NCI-H2171 (cell line): ENCODE data around the gene KLHL9.
"Not testable (repeated sequence)": the region's sequence is repeated elsewhere in the genome, so short reads cannot be mapped to it uniquely, and the experiment has no call there.

ENCODE experiments used
- DNase-seq: peaks from one replicate; lab custom pipeline; 2025; lab: John Stamatoyannopoulos, UW

KLHL9 gene, protein sequence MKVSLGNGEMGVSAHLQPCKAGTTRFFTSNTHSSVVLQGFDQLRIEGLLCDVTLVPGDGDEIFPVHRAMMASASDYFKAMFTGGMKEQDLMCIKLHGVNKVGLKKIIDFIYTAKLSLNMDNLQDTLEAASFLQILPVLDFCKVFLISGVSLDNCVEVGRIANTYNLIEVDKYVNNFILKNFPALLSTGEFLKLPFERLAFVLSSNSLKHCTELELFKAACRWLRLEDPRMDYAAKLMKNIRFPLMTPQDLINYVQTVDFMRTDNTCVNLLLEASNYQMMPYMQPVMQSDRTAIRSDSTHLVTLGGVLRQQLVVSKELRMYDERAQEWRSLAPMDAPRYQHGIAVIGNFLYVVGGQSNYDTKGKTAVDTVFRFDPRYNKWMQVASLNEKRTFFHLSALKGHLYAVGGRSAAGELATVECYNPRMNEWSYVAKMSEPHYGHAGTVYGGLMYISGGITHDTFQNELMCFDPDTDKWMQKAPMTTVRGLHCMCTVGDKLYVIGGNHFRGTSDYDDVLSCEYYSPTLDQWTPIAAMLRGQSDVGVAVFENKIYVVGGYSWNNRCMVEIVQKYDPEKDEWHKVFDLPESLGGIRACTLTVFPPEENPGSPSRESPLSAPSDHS

DNA sequence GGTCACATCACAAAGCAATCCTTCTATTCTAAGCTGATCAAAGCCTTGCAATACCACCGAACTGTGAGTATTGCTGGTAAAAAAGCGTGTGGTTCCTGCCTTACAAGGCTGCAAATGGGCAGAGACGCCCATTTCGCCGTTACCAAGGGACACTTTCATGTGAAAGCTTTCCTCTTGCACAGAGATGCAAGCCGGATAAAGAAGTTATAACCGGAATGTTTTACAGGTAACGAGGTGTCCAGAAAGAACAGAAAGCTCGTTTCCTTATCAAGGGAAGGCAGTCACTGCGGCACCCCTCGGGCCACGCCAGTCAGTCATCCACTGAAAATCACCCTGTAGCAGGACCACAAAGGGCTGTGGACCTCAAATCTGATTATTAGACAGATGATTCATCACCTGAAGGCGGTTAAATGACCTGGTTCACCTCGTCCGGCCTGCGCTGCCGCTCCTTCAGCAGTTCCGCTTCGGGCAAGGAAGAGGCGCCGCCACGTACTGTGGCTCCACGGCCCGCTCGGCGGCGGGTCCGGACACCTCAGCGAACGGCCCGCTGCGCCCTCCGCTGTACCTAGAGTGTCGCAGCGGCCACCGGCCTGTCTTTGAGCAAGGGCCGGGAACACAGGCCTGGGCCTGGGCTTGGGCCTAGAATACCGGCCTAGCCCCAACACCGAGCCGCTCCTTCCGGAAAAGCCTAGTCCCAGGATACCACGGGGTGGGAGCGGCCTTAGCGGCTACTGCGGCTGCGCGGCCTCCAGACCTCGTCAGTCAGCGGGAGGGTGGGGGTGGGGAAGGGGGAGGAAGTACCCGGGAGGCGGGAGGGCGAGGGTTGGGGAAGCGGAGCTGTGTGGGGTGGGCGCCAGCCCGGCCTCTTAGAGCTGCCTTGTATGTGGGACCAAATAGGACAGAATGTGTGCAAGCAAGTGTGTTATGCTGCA, at the start of gene KLHL9:
KLHL9 (minus strand) TSS at position 704 of the 932 bp plus-strand sequence; CDS start at position 159, 545 bp downstream.
- DNase-seq = peak; percentile 58

DNA sequence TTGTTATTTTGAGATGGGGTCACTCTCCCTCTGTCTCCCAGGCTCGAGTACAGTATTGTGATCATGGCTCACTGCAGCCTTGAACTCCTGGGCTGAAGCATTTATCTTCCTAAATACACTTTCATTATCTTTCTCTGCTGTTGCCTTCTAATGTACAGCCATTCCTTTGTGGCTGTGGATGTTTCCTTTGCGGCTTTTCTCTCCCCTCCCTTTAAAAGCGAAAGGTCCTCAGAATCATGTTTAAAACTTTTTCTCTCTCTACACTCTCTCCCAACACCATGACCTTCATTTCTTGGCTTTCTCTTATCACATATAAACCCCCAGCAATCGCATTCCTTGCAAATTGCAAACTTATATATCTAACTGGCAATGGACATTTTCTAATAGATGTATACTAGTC, 48.4 kb upstream of the KLHL9 start:
- no peak for DNase-seq

DNA sequence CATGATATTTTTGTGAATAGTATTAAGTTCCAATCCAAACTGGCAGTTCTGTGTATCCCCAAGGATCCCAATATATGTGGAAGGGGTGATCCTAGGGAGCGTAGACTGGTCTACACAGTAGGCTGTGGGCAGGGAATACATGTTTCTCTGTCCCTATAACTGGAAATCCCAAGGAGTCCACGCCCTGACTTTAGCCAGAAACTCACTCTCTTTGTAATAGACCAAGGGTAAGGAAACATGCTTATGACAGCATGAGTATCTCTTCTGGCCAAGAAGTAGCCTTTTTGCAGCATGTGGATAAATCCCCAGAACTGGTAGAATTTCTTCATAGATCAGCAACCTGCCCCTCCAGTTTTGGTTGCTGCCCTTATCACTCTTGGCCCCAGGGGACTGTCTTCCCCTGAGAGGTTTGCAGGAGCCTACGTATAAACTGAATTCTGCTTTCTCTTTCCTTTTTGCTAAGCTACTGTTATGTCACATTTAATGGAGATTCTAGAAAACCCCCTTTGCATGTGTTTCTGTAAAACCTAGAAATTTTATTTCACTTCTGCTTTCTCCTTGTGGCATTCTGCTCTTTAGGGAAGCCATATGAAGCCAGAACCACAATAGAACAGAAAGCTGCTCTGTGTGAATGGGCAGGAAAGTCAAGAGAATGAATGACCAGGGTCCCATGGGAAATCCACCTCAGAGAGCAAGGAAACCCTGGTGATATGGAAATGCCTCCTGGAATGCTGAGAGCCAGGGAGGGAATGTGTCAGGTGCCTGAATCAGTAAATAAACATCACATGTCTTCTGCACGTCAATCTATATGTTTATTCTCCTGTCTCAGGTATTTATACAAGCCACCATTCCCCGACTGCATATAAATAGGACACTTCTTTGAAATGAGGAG, 46.5 kb upstream of the KLHL9 start:
- no peak for DNase-seq

DNA sequence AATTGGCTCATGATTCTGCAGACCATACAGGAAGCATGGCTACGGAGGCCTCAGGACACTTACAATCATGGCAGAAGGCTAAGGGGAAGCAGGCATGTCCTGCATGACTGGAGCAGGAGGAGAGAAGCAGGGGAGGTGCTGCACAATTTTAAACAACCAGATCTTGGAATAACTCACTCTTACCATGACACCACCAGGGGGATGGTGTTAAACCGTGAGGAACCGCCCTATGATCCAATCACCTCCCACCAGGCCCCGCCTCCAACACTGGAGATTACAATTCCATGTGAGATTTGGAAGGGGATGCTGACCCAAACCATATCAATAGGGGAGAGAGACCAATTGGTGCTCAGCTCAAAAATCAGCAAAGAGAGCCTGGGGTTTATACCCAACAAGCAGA, 36.3 kb upstream of the KLHL9 start:
- DNase-seq = not testable (repeated sequence)

DNA sequence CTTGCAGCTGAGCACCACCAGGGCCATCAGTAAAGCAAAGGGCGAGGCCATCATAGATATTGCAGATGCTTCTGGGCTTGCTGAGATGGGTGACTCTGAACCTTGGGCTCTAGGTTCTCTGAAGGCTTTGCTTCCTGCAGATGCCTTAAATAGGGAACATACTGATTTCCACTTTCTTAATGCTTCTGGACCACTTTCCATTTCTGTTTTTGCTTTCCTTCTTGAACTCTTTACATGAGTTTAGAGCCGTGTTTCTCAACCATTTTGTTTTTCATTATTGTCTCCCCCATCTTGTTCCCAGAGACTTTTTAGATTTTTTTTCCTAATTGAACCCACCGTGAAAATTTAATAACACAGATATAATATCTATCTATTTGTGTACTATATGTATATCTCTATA, 32.8 kb upstream of the KLHL9 start, which contains the start of gene IFNA13:
IFNA13 (minus strand) TSS at position 101 of the 400 bp plus-strand sequence; CDS start at position 54, 47 bp downstream.
- no peak for DNase-seq

DNA sequence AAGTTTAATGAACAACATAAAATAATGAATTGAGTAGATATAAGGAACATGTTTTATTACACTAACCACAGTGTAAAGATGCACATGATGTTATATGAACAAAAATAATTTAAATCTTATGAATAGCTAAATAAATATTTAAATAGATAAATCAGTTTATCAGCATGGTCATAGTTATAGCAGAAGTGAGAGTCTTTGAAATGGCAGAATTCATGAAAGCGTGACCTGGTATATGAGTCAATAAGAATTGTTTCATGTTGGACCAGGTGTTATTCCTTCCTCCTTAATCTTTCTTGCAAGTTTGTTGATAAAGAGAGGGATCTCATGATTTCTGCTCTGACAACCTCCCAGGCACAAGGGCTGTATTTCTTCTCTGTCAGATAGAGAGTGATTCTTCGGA, 32.0 kb upstream of the KLHL9 start:
- DNase-seq = not testable (repeated sequence)

DNA sequence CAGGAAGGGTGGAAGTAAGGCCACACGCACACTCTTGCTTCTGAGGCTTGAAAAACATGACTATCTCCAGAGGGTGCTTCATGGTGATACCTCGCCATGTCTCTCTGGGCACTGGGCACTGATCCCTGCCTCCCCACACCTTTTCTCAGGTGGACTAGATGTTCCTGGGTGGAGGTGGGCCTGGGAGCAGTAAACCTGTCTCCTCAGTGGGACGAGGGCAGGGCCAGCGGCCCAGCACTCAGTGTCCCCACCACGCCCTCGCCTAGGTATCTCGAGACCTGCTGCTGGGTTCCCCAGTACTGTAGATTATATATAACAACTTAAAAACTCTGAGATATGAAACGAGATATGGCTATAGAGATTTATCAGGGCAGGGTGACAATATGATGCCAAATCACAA, 27.1 kb upstream of the KLHL9 start:
- no peak for DNase-seq

DNA sequence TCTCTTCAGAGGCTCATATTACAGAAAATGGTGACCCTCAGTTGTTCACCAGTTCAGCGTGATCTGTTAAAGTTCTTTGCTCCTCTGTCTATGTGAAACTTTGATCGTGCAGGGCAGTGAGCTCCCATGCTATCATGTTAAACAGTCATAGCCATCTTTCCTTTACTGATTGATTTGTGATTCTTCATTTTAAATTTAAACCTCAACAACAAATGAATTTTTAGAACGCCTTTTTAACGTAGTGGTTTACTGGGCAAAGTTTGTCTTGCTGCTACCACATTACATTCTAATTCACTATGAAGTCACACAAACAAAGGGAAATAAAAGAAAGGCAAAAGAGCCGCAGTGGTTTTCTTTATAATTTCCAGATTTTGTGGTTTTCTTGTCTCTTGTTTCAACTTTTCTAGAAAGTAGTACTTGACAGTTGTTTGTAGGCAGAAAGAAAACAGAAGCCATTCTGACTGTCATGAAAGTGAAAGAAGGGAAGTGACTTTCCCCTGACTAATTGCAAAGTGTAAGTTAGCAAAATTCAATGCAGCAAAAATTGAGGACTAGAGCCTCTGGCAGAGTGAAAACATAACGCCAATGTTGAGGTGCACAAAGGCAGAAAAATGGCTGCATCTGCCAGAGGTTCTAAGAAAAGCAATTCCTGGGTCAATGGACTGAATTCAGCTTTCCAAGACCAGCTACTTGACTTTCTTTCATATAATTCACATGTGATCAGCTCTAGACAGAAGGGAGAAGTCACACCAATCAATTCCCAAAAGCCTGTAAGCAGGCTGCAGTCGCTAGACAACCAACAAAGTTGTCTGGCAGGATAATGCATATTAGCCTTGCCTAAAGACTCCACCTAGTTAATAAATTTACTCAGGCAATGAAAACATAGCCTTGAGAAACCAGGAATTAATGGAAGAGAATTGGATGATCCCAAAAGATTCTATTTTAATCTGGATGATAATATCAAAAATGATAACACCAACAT, 22.6 kb upstream of the KLHL9 start:
- DNase-seq = no peak

DNA sequence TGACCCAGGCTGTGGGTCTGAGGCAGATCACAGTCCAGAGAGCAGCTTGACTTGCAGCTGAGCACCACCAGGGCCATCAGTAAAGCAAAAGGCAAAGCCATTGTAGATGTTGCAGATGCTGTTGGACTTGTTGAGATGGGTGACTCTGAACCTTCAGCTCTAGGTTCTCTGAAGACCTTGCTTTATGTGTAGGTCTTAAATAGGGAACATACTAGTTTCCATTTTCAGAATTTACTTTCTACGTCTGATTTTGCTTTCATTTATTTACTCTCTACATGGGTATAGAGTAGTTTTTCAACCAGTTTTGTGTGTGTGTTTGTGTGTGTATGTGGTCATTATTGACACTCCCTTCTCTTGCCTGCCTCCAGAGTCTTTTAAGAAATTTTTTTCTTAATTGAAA, 15.6 kb upstream of the KLHL9 start, which contains the start of gene IFNA6:
IFNA6 (minus strand) TSS at position 101 of the 400 bp plus-strand sequence; CDS start at position 101, 0 bp downstream.
- DNase-seq = no peak

DNA sequence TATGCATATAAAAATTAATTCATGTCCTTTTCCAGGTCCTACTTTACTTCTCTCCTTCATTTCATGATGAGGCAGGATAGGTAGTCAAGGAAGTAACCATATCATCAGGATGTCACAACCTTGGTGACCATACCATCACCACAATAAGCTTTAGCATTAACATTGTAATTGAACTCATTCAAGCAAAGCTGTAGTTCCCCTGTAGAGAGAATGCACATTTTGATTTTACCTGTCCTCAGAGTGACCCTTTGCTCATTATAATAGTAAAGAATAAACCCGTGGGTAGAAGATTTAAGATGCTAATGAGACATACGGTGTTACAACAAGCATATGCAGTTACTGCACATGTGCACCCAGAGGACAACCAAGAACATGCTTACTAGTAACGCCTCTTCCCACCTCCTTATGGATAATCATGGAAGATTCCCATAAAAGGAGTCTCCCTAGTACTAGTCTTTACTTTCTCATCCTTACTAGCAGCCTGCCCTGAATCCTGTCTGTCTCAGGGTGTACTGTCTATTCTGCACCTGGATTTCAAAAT, 13.3 kb upstream of the KLHL9 start:
- no peak for DNase-seq

DNA sequence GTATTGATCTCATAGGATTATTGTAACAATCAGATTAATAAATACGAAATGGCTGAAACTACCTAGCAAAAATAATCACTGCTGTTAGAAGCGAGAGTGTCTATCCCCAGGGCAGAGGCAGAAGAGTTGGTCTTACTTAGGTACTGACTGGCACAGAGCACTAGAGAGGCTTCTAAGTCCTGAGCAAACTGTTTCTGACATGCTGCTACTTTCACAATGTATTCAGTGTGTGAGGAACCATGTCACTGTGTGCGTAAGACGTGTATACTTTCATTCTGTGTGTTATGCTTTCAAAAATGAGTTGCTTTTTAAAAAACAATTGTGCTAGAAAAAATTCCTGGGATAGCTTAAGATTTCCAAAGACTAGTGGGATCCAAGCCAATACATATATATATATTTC, 5.5 kb upstream of the KLHL9 start:
- DNase-seq = no peak

DNA sequence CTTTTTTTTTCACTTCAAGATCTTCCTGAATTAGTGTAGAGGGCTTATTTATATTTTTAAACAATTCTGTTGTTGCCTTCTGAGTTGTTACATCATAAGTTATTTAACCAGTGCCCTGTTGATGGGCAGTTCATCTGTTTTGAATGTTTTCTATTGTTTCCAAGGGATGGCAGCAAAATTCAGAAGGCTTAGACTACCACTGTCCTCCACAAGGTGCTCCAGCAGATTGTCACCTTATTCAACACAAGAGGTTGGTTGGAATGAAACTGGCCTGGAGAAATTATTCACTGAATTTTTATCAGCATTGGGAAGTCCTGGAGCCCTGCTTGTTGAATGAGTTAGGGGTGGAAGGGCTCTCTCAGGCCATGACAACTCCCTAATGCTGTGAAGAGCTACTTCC, 1.3 kb upstream of the KLHL9 start:
- DNase-seq = no peak

DNA sequence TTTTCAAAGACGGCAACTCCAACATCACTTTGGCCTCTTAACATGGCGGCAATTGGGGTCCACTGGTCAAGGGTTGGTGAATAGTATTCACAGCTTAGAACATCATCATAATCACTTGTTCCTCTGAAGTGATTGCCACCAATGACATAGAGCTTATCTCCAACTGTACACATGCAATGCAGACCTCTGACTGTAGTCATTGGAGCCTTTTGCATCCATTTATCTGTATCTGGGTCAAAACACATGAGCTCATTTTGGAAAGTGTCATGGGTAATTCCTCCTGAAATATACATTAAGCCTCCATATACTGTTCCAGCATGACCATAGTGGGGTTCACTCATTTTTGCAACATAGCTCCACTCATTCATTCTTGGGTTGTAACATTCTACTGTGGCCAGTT, 2.0 kb downstream of the KLHL9 start:
- DNase-seq = no peak

DNA sequence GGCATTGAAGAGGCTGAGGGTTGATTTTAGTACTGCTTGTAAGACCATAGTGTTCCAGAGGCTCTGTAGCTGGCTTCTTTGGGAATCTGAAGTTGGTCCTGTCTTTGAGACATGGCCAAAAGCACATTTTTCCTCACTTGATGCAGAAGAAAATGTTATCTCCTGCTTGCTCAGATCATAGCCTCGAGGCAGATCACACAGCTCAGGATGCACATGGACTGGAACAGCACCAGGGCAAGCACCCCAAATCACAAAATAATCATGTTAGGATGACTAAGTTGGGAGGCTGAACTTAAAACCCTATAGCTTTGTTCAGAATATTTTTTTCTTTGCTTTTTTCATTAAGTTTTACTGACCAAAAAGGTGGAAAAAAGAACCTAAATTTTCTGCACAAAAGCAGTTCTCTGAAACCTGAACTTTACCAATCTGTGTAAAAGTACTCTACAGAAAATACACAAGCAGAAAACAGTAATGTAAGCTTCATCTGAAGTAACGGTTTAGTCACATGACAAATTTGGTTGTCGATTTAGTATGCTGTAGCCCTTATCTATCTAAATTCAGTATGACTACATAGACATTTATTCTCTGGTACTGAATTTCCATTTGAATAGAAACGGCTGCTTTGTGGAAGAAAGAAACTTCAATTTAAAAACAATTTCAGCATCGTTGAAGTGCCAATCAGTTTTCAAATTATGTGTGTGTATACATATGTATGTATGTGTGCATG, 3.4 kb downstream of the KLHL9 start:
- DNase-seq = no peak

DNA sequence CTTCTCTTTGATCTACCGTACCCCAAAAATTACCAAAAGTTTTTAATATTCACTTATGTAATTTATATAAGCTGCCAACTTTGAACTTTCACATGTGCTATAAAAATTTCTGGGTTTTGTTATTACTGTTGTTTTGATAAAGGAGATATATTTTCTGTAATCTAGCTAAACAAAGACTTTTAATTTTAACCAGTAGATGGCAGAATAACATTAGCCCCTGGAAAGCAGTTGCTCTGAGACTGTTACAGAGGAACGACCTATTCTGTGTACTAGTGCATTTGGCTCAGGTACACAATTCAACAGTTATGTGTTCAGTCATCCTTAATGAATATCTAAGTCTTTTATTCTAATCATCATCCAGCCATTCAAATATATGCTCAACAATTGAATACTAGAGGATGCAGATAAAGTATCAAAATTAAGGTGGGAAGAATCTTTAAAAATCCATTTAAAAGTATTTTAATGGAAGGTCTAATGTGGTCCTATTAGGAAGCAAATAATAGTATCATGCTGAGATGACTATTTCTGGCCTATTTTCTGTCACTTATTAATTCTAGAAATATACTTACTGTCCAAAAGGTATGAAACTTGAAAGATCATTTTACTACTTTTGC, 8.6 kb downstream of the KLHL9 start:
- no peak for DNase-seq

DNA sequence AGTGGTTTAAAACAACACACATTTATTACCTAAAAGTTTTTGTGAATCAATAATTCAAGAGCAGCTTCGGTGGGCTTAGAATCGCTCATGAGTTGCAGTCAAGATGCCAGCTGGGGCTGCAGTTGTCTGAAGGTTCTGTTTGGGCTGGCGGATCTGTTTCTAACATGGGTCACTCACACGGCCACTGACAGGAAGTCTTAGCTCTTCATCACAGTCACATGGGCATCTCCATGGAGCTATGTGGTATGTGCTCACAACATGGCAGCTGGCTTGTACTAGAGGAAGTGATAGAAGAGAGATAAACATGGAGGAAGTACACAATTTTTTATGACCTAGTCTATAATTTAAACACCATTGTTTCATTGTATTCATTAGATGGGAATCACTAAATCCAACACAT, 11.2 kb downstream of the KLHL9 start:
- DNase-seq = no peak

DNA sequence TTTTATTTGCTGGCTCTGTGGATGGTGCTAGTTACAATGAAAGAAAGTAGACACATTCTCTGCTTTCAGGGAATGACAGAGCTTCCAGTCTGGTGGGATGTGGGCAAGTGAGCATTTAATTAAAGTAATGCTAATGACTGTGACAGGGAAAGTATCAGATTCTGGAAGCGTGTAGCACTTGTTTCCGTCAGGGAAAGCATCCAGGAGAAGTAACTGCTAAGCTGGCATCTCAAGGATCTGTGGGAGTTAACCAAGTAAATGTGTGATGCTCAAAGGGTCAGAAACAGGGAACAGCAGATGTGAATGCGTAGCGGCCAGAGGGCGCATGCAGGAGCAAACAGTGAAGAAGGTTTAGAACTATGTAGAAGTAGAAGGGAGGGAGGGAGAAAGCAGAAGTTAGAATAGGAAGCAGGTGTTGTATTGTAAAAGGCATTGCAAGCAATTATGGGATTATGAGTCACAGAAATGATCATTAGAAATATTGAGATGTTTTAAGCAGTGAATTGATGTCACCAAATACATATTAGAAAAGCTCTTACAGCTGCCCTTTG, 12.2 kb downstream of the KLHL9 start:
- no peak for DNase-seq

DNA sequence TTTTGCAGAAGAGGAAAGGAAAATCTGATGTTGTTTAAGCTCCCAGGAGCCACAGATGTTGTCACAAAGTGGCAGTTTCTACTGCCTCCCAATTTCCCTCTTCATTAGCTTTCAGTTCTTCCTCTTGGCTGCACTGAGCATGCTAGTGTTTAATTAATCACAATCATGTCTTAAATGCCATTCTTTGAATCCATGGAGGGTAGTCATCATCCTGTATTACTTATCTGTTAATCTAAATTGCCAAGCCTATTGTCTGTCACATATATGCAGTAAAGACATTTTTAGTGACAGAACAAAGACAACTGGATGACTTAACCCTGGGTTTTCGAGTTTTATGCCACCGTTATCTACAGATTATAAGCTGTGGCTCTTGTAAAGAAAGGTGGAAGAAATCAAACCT, 14.7 kb downstream of the KLHL9 start:
- no peak for DNase-seq
